ENCODE measurements around the gene ZNF823. TPM values are rescaled to one million over a fixed set of nuclear protein-coding genes. Genes with fewer than 3 reads are reported as not detected.
"Not testable (repeated sequence)": the region's sequence is repeated elsewhere in the genome, so short reads cannot be mapped to it uniquely, and the experiment has no call there.

Gene ZNF823
- total RNA-seq, 2 donors from 2014 or later, result 9.5 to 10.6 TPM

DNA sequence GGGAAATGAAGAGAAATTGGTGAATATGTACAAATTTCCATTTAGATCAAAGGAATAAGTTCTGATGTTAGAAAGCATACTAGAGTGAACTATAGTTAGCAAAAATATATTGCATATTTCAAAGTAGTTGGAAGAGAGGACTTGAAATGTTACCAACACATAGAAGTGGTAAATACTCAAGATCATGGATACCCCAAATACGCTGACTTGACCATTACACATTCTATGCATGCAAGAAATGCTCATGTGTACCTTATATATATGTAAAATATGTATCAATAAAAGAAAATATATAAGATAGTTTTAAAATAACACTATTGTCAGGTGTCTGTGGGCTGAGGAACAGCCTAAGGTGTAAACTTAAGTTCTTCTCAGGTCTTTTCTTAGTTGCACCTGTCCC is 45.0 kb upstream of the ZNF823 start:
- Histone ChIP-seq H3K4me3 (ENCODE audit: low read length) (no peak overlapping the region), H3K4me1 (ENCODE audit: control insufficient read depth, insufficient read depth, low read length) (no peaks in the 10 kb centered on the region), H3K27ac (ENCODE audit: low read depth, low read length) (no peak overlapping the region), H3K36me3 (ENCODE audit: control insufficient read depth, insufficient read depth, low read length) (peaks cover 34% of the 10 kb centered on the region), H3K9ac (ENCODE audit: extremely low read depth, low read length, poor library complexity, severe bottlenecking) (no peak overlapping the region), H3K27me3 (ENCODE audit: control insufficient read depth, insufficient read depth, low read length, poor library complexity, severe bottlenecking) (no peaks in the 10 kb centered on the region), H3K9me3 (ENCODE audit: control insufficient read depth, low read length) (peaks cover 55% of the 10 kb centered on the region)
- no peaks in the 10 kb centered on the region for H3K4me1 Mint-ChIP-seq
- peaks cover 7% of the 10 kb centered on the region for H3K27me3 Mint-ChIP-seq (ENCODE audit: insufficient read depth)
- TF ChIP-seq CTCF (conservative IDR thresholded peaks at IDR 0.05), result no peak
- peaks cover 32% of the 10 kb centered on the region for H3K36me3 Mint-ChIP-seq (ENCODE audit: low read depth)
- H3K9me3 Mint-ChIP-seq, result peaks cover 87% of the 10 kb centered on the region
- H3K27ac Mint-ChIP-seq, result no peak overlapping the region
- no peak overlapping the region for H3K4me3 Mint-ChIP-seq
- no peak for DNase-seq
- 100% methylated on average over 1 of the region's 1 CpG; no CpG with 5 or more reads in 1 of the 2 experiments for WGBS, 2 experiments (ENCODE audit: insufficient coverage in 1 of 2, insufficient read length in 1 of 2)

- Histone ChIP-seq H3K4me3 (ENCODE audit: low read length) (peak overlapping the region; percentile 37), H3K4me1 (ENCODE audit: control insufficient read depth, insufficient read depth, low read length) (no peaks in the 10 kb centered on the region), H3K27me3 (ENCODE audit: control insufficient read depth, insufficient read depth, low read length, poor library complexity, severe bottlenecking) (no peaks in the 10 kb centered on the region), H3K9ac (ENCODE audit: extremely low read depth, low read length, poor library complexity, severe bottlenecking) (no peak overlapping the region), H3K36me3 (ENCODE audit: control insufficient read depth, insufficient read depth, low read length) (peaks cover 45% of the 10 kb centered on the region), H3K9me3 (ENCODE audit: control insufficient read depth, low read length) (peaks cover 76% of the 10 kb centered on the region), H3K27ac (ENCODE audit: low read depth, low read length) (no peak overlapping the region)
- no peaks in the 10 kb centered on the region for H3K4me1 Mint-ChIP-seq
- no peaks in the 10 kb centered on the region for H3K27me3 Mint-ChIP-seq (ENCODE audit: insufficient read depth)
- 96 to 98% methylated on average over 5 of the region's 5 CpGs for WGBS, 2 experiments (ENCODE audit: insufficient coverage in 1 of 2, insufficient read length in 1 of 2)
- TF ChIP-seq CTCF (conservative IDR thresholded peaks at IDR 0.05), result no peak
- H3K9me3 Mint-ChIP-seq, result peaks cover 90% of the 10 kb centered on the region
- no peak for DNase-seq
- no peak overlapping the region for H3K27ac Mint-ChIP-seq
- H3K36me3 Mint-ChIP-seq (ENCODE audit: low read depth), result peaks cover 42% of the 10 kb centered on the region
- no peak overlapping the region for H3K4me3 Mint-ChIP-seq
These were observed 42.7 kb upstream of the ZNF823 start for GRCh38 chr19:11781295-11782057.

DNA sequence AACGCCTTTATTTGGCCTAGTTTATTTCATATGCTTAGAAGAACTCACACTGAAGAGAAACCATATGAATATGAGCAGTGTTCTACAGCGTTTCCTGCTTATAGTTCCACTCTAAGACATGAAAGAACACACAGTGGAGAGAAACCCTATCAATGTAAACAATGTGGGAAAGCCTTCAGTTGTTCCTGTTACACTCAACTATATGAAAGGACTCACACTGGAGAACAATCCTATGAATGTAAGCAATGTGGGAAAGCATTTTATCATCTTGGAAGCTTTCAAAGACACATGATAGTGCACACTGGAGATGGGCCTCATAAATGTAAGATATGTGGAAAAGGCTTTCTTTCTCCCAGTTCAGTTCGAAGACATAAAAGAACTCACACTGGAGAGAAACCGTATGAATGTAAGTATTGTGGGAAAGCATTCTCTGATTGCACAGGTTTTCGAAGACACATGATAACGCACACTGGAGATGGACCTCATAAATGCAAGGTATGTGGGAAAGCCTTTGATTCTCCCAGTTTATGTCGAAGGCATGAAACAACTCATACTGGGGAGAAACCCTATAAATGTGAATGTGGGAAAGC is 41.8 kb upstream of the ZNF823 start:
- Mint-ChIP-seq H3K4me3 (no peak overlapping the region), H3K27ac (no peak overlapping the region), H3K36me3 (ENCODE audit: low read depth) (peaks cover 42% of the 10 kb centered on the region), H3K4me1 (no peaks in the 10 kb centered on the region), H3K9me3 (peaks cover 91% of the 10 kb centered on the region), H3K27me3 (ENCODE audit: insufficient read depth) (no peaks in the 10 kb centered on the region)
- no peak for TF ChIP-seq CTCF (conservative IDR thresholded peaks at IDR 0.05)
- Histone ChIP-seq H3K4me3 (ENCODE audit: low read length) (peak overlapping the region; percentile 37), H3K27me3 (ENCODE audit: control insufficient read depth, insufficient read depth, low read length, poor library complexity, severe bottlenecking) (no peaks in the 10 kb centered on the region), H3K4me1 (ENCODE audit: control insufficient read depth, insufficient read depth, low read length) (no peaks in the 10 kb centered on the region), H3K9ac (ENCODE audit: extremely low read depth, low read length, poor library complexity, severe bottlenecking) (no peak overlapping the region), H3K9me3 (ENCODE audit: control insufficient read depth, low read length) (peaks cover 80% of the 10 kb centered on the region), H3K36me3 (ENCODE audit: control insufficient read depth, insufficient read depth, low read length) (peaks cover 45% of the 10 kb centered on the region), H3K27ac (ENCODE audit: low read depth, low read length) (no peak overlapping the region)
- no peak for DNase-seq
- 96 to 98% methylated on average over 6 to 7 of the region's 7 CpGs for WGBS, 2 experiments (ENCODE audit: insufficient coverage in 1 of 2, insufficient read length in 1 of 2)

GRCh38 chr19:11776669-11777068 is 37.9 kb upstream of the ZNF823 start:
- peaks cover 76% of the 10 kb centered on the region for H3K9me3 ChIP-seq (ENCODE audit: control insufficient read depth, low read length)
- H3K27me3 Mint-ChIP-seq (ENCODE audit: insufficient read depth), result not testable (repeated sequence)

More at GRCh38 chr19:11776669-11777068, 37.9 kb upstream of the ZNF823 start:
- WGBS, 2 experiments (ENCODE audit: insufficient coverage in 1 of 2, insufficient read length in 1 of 2), result 91 to 94% methylated on average over 11 of the region's 11 CpGs
- not testable (repeated sequence) for H3K4me1 Mint-ChIP-seq; H3K9ac ChIP-seq (ENCODE audit: extremely low read depth, low read length, poor library complexity, severe bottlenecking); H3K4me3 ChIP-seq (ENCODE audit: low read length); H3K4me1 ChIP-seq (ENCODE audit: control insufficient read depth, insufficient read depth, low read length); H3K27me3 ChIP-seq (ENCODE audit: control insufficient read depth, insufficient read depth, low read length, poor library complexity, severe bottlenecking); H3K4me3 Mint-ChIP-seq; DNase-seq; H3K27ac ChIP-seq (ENCODE audit: low read depth, low read length); H3K27ac Mint-ChIP-seq
- Mint-ChIP-seq H3K9me3 (peaks cover 95% of the 10 kb centered on the region), H3K36me3 (ENCODE audit: low read depth) (peaks cover 37% of the 10 kb centered on the region)
- peaks cover 33% of the 10 kb centered on the region for H3K36me3 ChIP-seq (ENCODE audit: control insufficient read depth, insufficient read depth, low read length)

All from endodermal cell (in vitro differentiated cells).